ENCODE data around the gene SCARF2.
"Not testable (repeated sequence)": the region's sequence is repeated elsewhere in the genome, so short reads cannot be mapped to it uniquely, and the experiment has no call there.

The SCARF2 gene

GRCh38 chr22:20392365-20392881 lies 45.2 kb downstream of the SCARF2 start:
- not testable (repeated sequence) for H3K9me3 ChIP-seq (ENCODE audit: control insufficient read depth, insufficient read depth, low read length); DNase-seq (ENCODE audit: low read depth, low spot score); H3K27me3 ChIP-seq (ENCODE audit: control insufficient read depth, insufficient read depth, low read length); H3K27ac ChIP-seq (ENCODE audit: low read length); H3K36me3 ChIP-seq (ENCODE audit: control insufficient read depth, insufficient read depth, low read length); H3K4me3 ChIP-seq (ENCODE audit: low read length); H3K4me1 ChIP-seq (ENCODE audit: control insufficient read depth, insufficient read depth, low read length)
- no CpG with 5 or more reads among the region's 53 CpGs for WGBS (ENCODE audit: insufficient coverage, insufficient read length)

- Histone ChIP-seq H3K27ac (ENCODE audit: low read length) (no peak overlapping the region), H3K27me3 (ENCODE audit: control insufficient read depth, insufficient read depth, low read length) (no peaks in the 10 kb centered on the region), H3K9me3 (ENCODE audit: control insufficient read depth, insufficient read depth, low read length) (no peaks in the 10 kb centered on the region), H3K36me3 (ENCODE audit: control insufficient read depth, insufficient read depth, low read length) (no peaks in the 10 kb centered on the region), H3K4me3 (ENCODE audit: low read length) (no peak overlapping the region), H3K4me1 (ENCODE audit: control insufficient read depth, insufficient read depth, low read length) (no peaks in the 10 kb centered on the region; the same call in 1 of the 2 replicates)
- DNase-seq (ENCODE audit: low read depth, low spot score): no peak
- WGBS (ENCODE audit: insufficient coverage, insufficient read length): no CpG with 5 or more reads among the region's 4 CpGs
These were observed 46.4 kb downstream of the SCARF2 start for GRCh38 chr22:20391222-20391621.

DNA sequence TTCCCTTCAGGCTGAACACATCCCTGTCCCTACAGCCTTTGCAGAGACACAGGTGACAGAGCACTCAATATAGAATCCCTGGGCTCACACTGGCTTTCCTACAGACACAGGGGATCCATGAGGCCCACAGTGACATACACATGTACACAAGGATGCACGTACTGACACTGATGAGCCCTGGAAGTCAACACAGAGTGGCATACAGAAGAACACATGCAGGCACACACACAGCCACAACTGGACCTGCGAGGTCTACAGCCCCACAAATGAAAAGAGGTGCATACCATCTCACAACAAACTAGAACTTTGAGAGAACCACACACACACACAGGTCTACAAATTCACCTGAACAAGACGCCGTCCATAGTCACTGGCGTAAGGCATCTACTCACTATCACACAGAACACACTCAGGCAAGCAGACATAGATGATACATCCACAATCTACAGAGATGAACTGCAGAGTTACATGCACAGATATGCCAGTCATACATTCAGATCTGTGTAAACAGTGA lies 47.2 kb downstream of the SCARF2 start:
- WGBS (ENCODE audit: insufficient coverage, insufficient read length): no CpG with 5 or more reads among the region's 5 CpGs
- H3K27me3 ChIP-seq (ENCODE audit: control insufficient read depth, insufficient read depth, low read length): no peaks in the 10 kb centered on the region
- no peak for DNase-seq (ENCODE audit: low read depth, low spot score)
- H3K4me1 ChIP-seq (ENCODE audit: control insufficient read depth, insufficient read depth, low read length): no peaks in the 10 kb centered on the region; the same call in 1 of the 2 replicates
- no peaks in the 10 kb centered on the region for H3K9me3 ChIP-seq (ENCODE audit: control insufficient read depth, insufficient read depth, low read length)
- no peak overlapping the region for H3K27ac ChIP-seq (ENCODE audit: low read length)
- H3K4me3 ChIP-seq (ENCODE audit: low read length): no peak overlapping the region
- H3K36me3 ChIP-seq (ENCODE audit: control insufficient read depth, insufficient read depth, low read length): no peaks in the 10 kb centered on the region

GRCh38 chr22:20389288-20389687 lies 48.3 kb downstream of the SCARF2 start:
- Histone ChIP-seq H3K9me3 (ENCODE audit: control insufficient read depth, insufficient read depth, low read length) (no peaks in the 10 kb centered on the region), H3K4me3 (ENCODE audit: low read length) (no peak overlapping the region), H3K4me1 (ENCODE audit: control insufficient read depth, insufficient read depth, low read length) (no peaks in the 10 kb centered on the region), H3K27ac (ENCODE audit: low read length) (no peak overlapping the region), H3K36me3 (ENCODE audit: control insufficient read depth, insufficient read depth, low read length) (no peaks in the 10 kb centered on the region), H3K27me3 (ENCODE audit: control insufficient read depth, insufficient read depth, low read length) (no peaks in the 10 kb centered on the region)
- DNase-seq (ENCODE audit: low read depth, low spot score): no peak
- WGBS (ENCODE audit: insufficient coverage, insufficient read length): no CpG with 5 or more reads among the region's 6 CpGs

DNA sequence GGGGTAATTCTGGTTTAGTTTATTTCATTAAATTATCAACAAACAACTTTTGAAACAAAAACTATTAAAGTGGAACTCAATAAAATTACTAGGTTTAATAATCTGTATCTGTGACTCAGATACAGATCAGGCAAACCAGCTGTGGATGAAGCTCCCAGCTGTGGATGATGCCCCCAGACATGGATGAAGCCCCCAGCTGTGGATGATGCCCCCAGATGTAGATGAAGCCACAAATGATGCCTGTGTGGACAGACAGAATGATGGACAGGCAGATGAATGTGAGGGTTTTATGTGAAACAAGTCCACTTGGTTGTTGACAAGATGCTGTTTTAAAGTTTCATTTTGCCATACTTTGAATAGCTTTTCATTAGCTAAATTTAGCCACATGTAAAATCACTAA lies 49.4 kb downstream of the SCARF2 start:
- no peak overlapping the region for H3K4me3 ChIP-seq (ENCODE audit: low read length)
- H3K27ac ChIP-seq (ENCODE audit: low read length): no peak overlapping the region
- DNase-seq (ENCODE audit: low read depth, low spot score): no peak
- no peaks in the 10 kb centered on the region for H3K36me3 ChIP-seq (ENCODE audit: control insufficient read depth, insufficient read depth, low read length)
- no peaks in the 10 kb centered on the region for H3K27me3 ChIP-seq (ENCODE audit: control insufficient read depth, insufficient read depth, low read length)
- H3K4me1 ChIP-seq (ENCODE audit: control insufficient read depth, insufficient read depth, low read length): no peaks in the 10 kb centered on the region
- H3K9me3 ChIP-seq (ENCODE audit: control insufficient read depth, insufficient read depth, low read length): no peaks in the 10 kb centered on the region

DNA sequence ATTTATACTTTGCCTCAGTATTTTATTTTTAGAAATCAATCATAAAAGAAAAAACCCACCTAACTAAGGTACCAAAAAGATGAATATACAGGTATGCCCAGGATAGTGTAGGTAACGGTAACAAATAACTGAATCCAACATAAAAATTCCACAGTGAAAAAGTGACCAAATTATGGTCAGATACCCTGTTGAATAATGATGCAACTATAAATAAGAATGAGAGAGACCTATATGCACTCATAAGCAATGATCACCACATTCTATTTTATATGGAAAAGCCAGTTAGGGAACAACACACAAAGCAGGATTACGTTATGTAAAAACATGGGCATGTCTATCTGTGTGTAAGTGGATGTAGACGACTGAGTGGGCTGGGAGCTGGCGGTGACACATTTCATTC lies 50.7 kb downstream of the SCARF2 start:
- H3K4me3 ChIP-seq (ENCODE audit: low read length): no peak overlapping the region
- H3K27me3 ChIP-seq (ENCODE audit: control insufficient read depth, insufficient read depth, low read length): no peaks in the 10 kb centered on the region
- DNase-seq (ENCODE audit: low read depth, low spot score): no peak
- no peaks in the 10 kb centered on the region for H3K9me3 ChIP-seq (ENCODE audit: control insufficient read depth, insufficient read depth, low read length)
- no peaks in the 10 kb centered on the region for H3K36me3 ChIP-seq (ENCODE audit: control insufficient read depth, insufficient read depth, low read length)
- no peak overlapping the region for H3K27ac ChIP-seq (ENCODE audit: low read length)
- H3K4me1 ChIP-seq (ENCODE audit: control insufficient read depth, insufficient read depth, low read length): no peaks in the 10 kb centered on the region
- no CpG with 5 or more reads among the region's 4 CpGs for WGBS (ENCODE audit: insufficient coverage, insufficient read length)

GRCh38 chr22:20386336-20386735 lies 51.3 kb downstream of the SCARF2 start:
- no CpG with 5 or more reads among the region's 2 CpGs for WGBS (ENCODE audit: insufficient coverage, insufficient read length)
- DNase-seq (ENCODE audit: low read depth, low spot score): no peak
- no peaks in the 10 kb centered on the region for H3K4me1 ChIP-seq (ENCODE audit: control insufficient read depth, insufficient read depth, low read length)

GRCh38 chr22:20384865-20385264 lies 52.8 kb downstream of the SCARF2 start:
- no peaks in the 10 kb centered on the region for H3K27me3 ChIP-seq (ENCODE audit: control insufficient read depth, insufficient read depth, low read length)
- no peak for DNase-seq (ENCODE audit: low read depth, low spot score)
- H3K27ac ChIP-seq (ENCODE audit: low read length): no peak overlapping the region
- no CpG with 5 or more reads among the region's 6 CpGs for WGBS (ENCODE audit: insufficient coverage, insufficient read length)
- no peaks in the 10 kb centered on the region for H3K4me1 ChIP-seq (ENCODE audit: control insufficient read depth, insufficient read depth, low read length)
- no peaks in the 10 kb centered on the region for H3K36me3 ChIP-seq (ENCODE audit: control insufficient read depth, insufficient read depth, low read length)
- no peak overlapping the region for H3K4me3 ChIP-seq (ENCODE audit: low read length)
- H3K9me3 ChIP-seq (ENCODE audit: control insufficient read depth, insufficient read depth, low read length): no peaks in the 10 kb centered on the region

More at GRCh38 chr22:20386336-20386735, 51.3 kb downstream of the SCARF2 start:
- Histone ChIP-seq H3K27ac (ENCODE audit: low read length) (no peak overlapping the region), H3K4me3 (ENCODE audit: low read length) (no peak overlapping the region), H3K36me3 (ENCODE audit: control insufficient read depth, insufficient read depth, low read length) (no peaks in the 10 kb centered on the region), H3K27me3 (ENCODE audit: control insufficient read depth, insufficient read depth, low read length) (no peaks in the 10 kb centered on the region), H3K9me3 (ENCODE audit: control insufficient read depth, insufficient read depth, low read length) (no peaks in the 10 kb centered on the region)

DNA sequence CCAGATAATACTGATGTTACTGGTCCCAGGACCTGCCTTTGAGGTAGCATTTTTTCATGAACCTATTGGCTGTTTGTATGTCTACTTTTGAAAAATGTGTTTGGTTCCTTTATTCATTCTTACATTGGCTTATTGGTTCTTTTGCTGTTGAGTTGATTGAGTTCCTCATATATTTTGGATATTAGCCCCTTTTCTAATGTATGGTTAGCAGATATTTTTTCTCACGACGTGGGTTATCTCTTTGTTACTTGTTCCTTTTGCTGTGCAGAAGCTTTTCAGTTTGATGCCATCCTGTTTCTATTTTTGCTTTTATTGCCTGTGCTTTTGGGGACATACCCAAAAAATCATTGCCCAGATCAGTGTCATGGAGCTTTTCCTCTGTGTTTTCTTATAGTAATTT lies 53.5 kb downstream of the SCARF2 start:
- DNase-seq (ENCODE audit: low read depth, low spot score): no peak
- Histone ChIP-seq H3K36me3 (ENCODE audit: control insufficient read depth, insufficient read depth, low read length) (no peaks in the 10 kb centered on the region), H3K27me3 (ENCODE audit: control insufficient read depth, insufficient read depth, low read length) (no peaks in the 10 kb centered on the region), H3K9me3 (ENCODE audit: control insufficient read depth, insufficient read depth, low read length) (no peaks in the 10 kb centered on the region), H3K4me1 (ENCODE audit: control insufficient read depth, insufficient read depth, low read length) (no peaks in the 10 kb centered on the region), H3K4me3 (ENCODE audit: low read length) (no peak overlapping the region), H3K27ac (ENCODE audit: low read length) (no peak overlapping the region)
- WGBS (ENCODE audit: insufficient coverage, insufficient read length): no CpG with 5 or more reads among the region's 2 CpGs

GRCh38 chr22:20383538-20383937 lies 54.1 kb downstream of the SCARF2 start:
- H3K9me3 ChIP-seq (ENCODE audit: control insufficient read depth, insufficient read depth, low read length): no peaks in the 10 kb centered on the region
- WGBS (ENCODE audit: insufficient coverage, insufficient read length): no CpG with 5 or more reads among the region's 9 CpGs
- H3K4me1 ChIP-seq (ENCODE audit: control insufficient read depth, insufficient read depth, low read length): no peaks in the 10 kb centered on the region
- H3K27me3 ChIP-seq (ENCODE audit: control insufficient read depth, insufficient read depth, low read length): no peaks in the 10 kb centered on the region
- H3K27ac ChIP-seq (ENCODE audit: low read length): no peak overlapping the region
- no peak for DNase-seq (ENCODE audit: low read depth, low spot score)
- H3K36me3 ChIP-seq (ENCODE audit: control insufficient read depth, insufficient read depth, low read length): no peaks in the 10 kb centered on the region
- H3K4me3 ChIP-seq (ENCODE audit: low read length): no peak overlapping the region

- no CpG with 5 or more reads among the region's 1 CpG for WGBS (ENCODE audit: insufficient coverage, insufficient read length)
These were observed 57.1 kb downstream of the SCARF2 start for GRCh38 chr22:20380486-20380885.

More at GRCh38 chr22:20380486-20380885, 57.1 kb downstream of the SCARF2 start:
- H3K36me3 ChIP-seq (ENCODE audit: control insufficient read depth, insufficient read depth, low read length): no peaks in the 10 kb centered on the region
- H3K27me3 ChIP-seq (ENCODE audit: control insufficient read depth, insufficient read depth, low read length): no peaks in the 10 kb centered on the region
- DNase-seq (ENCODE audit: low read depth, low spot score): no peak
- H3K27ac ChIP-seq (ENCODE audit: low read length): no peak overlapping the region
- no peak overlapping the region for H3K4me3 ChIP-seq (ENCODE audit: low read length)
- no peaks in the 10 kb centered on the region for H3K4me1 ChIP-seq (ENCODE audit: control insufficient read depth, insufficient read depth, low read length)
- H3K9me3 ChIP-seq (ENCODE audit: control insufficient read depth, insufficient read depth, low read length): no peaks in the 10 kb centered on the region

Data from iPS DF 6.9 (cell line).